NB4 (cell line): Measurements from ENCODE around the gene SRCAP.

Experiments used
- CTCF ChIP-seq: IDR thresholded peaks from one replicate; pipeline ENCODE4 v1.5.1; 2012; ENCODE audit warnings: low read depth, low read length
- MYC ChIP-seq: IDR thresholded peaks from 2 replicates; pipeline ENCODE4 v1.6.1; 2011; ENCODE audit warnings: low read depth, low read length
- POLR2A ChIP-seq: IDR thresholded peaks from 2 replicates; pipeline ENCODE4 v1.6.1; 2011; ENCODE audit warnings: mild to moderate bottlenecking; ENCODE audit not compliant: insufficient read length; ENCODE audit errors: extremely low read depth

- TF ChIP-seq CTCF (no peak), POLR2A (no peak), MYC (no peak)
These were observed 51.2 kb downstream of the SRCAP start for GRCh38 chr16:30750201-30750600.
